A673 (cell line): Measurements from ENCODE around the gene REV3L. TPM values are rescaled to one million over a fixed set of nuclear protein-coding genes. Genes with fewer than 3 reads are reported as not detected.

Source experiments
- BruUV-seq: library from RNA; stranded (reverse); fragments of 400-500 nt; replicated peaks from 2 replicates; lab custom pipeline; 2021; lab: Mats Ljungman, UMichigan
- CTCF ChIA-PET: fragments of 300-600 bp; sonication (Branson Sonifier 250); formaldehyde crosslinking; loops from one replicate; lab custom pipeline; 2022; ENCODE audit warnings: antibody characterized with exemption; lab: Charles Lee
- POLR2A ChIA-PET: fragments of 300-600 bp; sonication (Branson Sonifier 250); formaldehyde crosslinking; loops from one replicate; lab custom pipeline; 2022; ENCODE audit warnings: antibody characterized with exemption; ENCODE audit not compliant: low non-redundant PET; lab: Charles Lee
- DNase-seq: peaks from one replicate; pipeline ENCODE4 v3.0.0-alpha.2; 2015; ENCODE audit warnings: low spot score
- H3K27ac ChIP-seq: fragments of 200-600 bp; sonication (generic); 2 replicates; pipeline ENCODE4 v1.5.1; 2016; ENCODE audit warnings: mixed run types, low read depth, mild to moderate bottlenecking, mixed read lengths, antibody characterized with exemption, low read length; ENCODE audit not compliant: poor library complexity, severe bottlenecking
- H3K27me3 ChIP-seq: fragments of 200-600 bp; sonication (generic); replicated peaks from 2 replicates; pipeline ENCODE4 v1.6.1; 2017; ENCODE audit warnings: mixed run types, low read depth, mild to moderate bottlenecking, mixed read lengths, antibody characterized with exemption, low read length; ENCODE audit not compliant: insufficient read depth, poor library complexity
- H3K36me3 ChIP-seq: fragments of 200-600 bp; sonication (generic); 2 replicates; pipeline ENCODE4 v1.6.1; 2016; ENCODE audit warnings: mixed run types, mild to moderate bottlenecking, mixed read lengths, antibody characterized with exemption, low read length; ENCODE audit not compliant: insufficient read depth, poor library complexity, severe bottlenecking
- H3K4me1 ChIP-seq: fragments of 200-600 bp; sonication (generic); 2 replicates; pipeline ENCODE4 v1.6.1; 2017; ENCODE audit warnings: mixed run types, mild to moderate bottlenecking, mixed read lengths, antibody characterized with exemption, low read length; ENCODE audit not compliant: insufficient read depth, poor library complexity, severe bottlenecking
- H3K4me3 ChIP-seq: fragments of 200-600 bp; sonication (generic); 2 replicates; pipeline ENCODE4 v1.5.1; 2016; ENCODE audit warnings: low read depth, mixed run types, mild to moderate bottlenecking, mixed read lengths, low read length; ENCODE audit not compliant: poor library complexity, severe bottlenecking
- H3K9me3 ChIP-seq: fragments of 200-600 bp; sonication (generic); 2 replicates; pipeline ENCODE4 v1.6.1; 2016; ENCODE audit warnings: mixed run types, low read depth, mild to moderate bottlenecking, mixed read lengths, antibody characterized with exemption, low read length; ENCODE audit not compliant: poor library complexity, severe bottlenecking
- EZH2 ChIP-seq: fragments of 200-600 bp; sonication (generic); IDR thresholded peaks from 2 replicates; pipeline ENCODE4 v1.6.1; 2017; ENCODE audit warnings: borderline replicate concordance, low read depth, mild to moderate bottlenecking, mixed read lengths, antibody characterized with exemption, low read length; ENCODE audit not compliant: poor library complexity, severe bottlenecking
- intact Hi-C: fragments of 100-400 bp; cut with micrococcal nuclease; formaldehyde crosslinking; loops from one replicate; pipeline ENCODE4 v1.10.0; 2022; ENCODE audit not compliant: unreplicated experiment
- total RNA-seq: library from RNA; stranded (reverse); gene quantifications from 2 replicates; pipeline ENCODE4 v1.2.3, GENCODE V29; 2021
- TF ChIP-seq, protein P1 (sequence below): fragments of 300-800, 200-600 bp; sonication (generic); conservative IDR thresholded peaks from 2 replicates; pipeline ENCODE4 v1.5.1; 2017; ENCODE audit warnings: low read depth, mild to moderate bottlenecking, antibody characterized with exemption, low read length, moderate library complexity, mixed read lengths

The REV3L gene
- total RNA-seq, 1 experiment from 2014 or later = 24.0 TPM

DNA sequence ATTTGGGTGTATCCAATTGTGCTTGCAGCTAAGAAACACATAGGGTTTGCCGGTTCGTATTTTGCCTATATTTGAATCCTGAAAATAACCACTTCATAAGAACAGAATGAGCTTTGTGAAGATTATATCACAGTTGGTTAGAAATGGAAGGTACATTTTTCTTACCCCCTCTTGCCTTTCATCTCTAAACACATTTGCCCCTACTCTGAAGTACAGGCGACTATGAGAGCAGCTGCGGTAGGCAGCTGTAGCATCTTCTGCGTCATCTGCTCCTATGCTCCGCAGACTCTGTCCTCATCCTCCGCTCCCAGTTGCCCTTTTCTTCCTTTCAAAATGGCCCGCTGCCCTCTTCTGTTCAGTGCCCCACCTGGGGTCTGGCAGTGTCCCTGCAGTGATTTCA, 47.6 kb upstream of the REV3L start:
- TF ChIP-seq EZH2 = no peak
- TF ChIP-seq, protein P1, sequence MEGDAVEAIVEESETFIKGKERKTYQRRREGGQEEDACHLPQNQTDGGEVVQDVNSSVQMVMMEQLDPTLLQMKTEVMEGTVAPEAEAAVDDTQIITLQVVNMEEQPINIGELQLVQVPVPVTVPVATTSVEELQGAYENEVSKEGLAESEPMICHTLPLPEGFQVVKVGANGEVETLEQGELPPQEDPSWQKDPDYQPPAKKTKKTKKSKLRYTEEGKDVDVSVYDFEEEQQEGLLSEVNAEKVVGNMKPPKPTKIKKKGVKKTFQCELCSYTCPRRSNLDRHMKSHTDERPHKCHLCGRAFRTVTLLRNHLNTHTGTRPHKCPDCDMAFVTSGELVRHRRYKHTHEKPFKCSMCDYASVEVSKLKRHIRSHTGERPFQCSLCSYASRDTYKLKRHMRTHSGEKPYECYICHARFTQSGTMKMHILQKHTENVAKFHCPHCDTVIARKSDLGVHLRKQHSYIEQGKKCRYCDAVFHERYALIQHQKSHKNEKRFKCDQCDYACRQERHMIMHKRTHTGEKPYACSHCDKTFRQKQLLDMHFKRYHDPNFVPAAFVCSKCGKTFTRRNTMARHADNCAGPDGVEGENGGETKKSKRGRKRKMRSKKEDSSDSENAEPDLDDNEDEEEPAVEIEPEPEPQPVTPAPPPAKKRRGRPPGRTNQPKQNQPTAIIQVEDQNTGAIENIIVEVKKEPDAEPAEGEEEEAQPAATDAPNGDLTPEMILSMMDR = no peak
- H3K9me3 ChIP-seq = no peaks in the 10 kb centered on the region
- no peak overlapping the region for H3K4me3 ChIP-seq
- H3K27me3 ChIP-seq = no peaks in the 10 kb centered on the region
- DNase-seq = no peak
- no peaks in the 10 kb centered on the region for H3K36me3 ChIP-seq
- no TSS peak for BruUV-seq
- CTCF ChIA-PET = no interaction called here
- H3K4me1 ChIP-seq = peaks cover 6% of the 10 kb centered on the region
- H3K27ac ChIP-seq = no peak overlapping the region
- intact Hi-C loops = no loop called here
- POLR2A ChIA-PET = no interaction called here

- intact Hi-C loops = no loop called here
These were observed 47.2 kb upstream of the REV3L start for GRCh38 chr6:111530218-111530617.

GRCh38 chr6:111527367-111527766, 44.3 kb upstream of the REV3L start:
- H3K27me3 ChIP-seq = no peaks in the 10 kb centered on the region
- peaks cover 35% of the 10 kb centered on the region for H3K4me1 ChIP-seq
- intact Hi-C loops = no loop called here
- ChIA-PET CTCF (interaction anchor here (0.5 kb wide), 1 partner anchor 417 kb away, joined by 5 read pairs; no protein-coding TSS in a partner anchor), POLR2A (no interaction called here)
- DNase-seq = no peak
- H3K9me3 ChIP-seq = no peaks in the 10 kb centered on the region
- H3K36me3 ChIP-seq = no peaks in the 10 kb centered on the region
- TF ChIP-seq, protein P1 = no peak
- no peak for TF ChIP-seq EZH2
- H3K27ac ChIP-seq = no peak overlapping the region
- H3K4me3 ChIP-seq = no peak overlapping the region
- no TSS peak for BruUV-seq

More at GRCh38 chr6:111530218-111530617, 47.2 kb upstream of the REV3L start:
- TF ChIP-seq, protein P1 = no peak
- no peak for TF ChIP-seq EZH2
- no peak for DNase-seq
- Histone ChIP-seq H3K27ac (no peak overlapping the region), H3K4me3 (no peak overlapping the region), H3K27me3 (no peaks in the 10 kb centered on the region), H3K4me1 (peaks cover 8% of the 10 kb centered on the region), H3K9me3 (no peaks in the 10 kb centered on the region), H3K36me3 (no peaks in the 10 kb centered on the region)
- ChIA-PET CTCF (no interaction called here), POLR2A (no interaction called here)
- no TSS peak for BruUV-seq
